GM23338 (cell line): ENCODE results near the gene FAM193B. TPM values are rescaled to one million over a fixed set of nuclear protein-coding genes. Genes with fewer than 3 reads are reported as not detected.

Experiments
- ATAC-seq: fragments of 200-7000 bp; cut with Tn5 transposase; 3 replicates; pipeline ENCODE4 v1.9.1; 2020
- DNase-seq: peaks from one replicate; pipeline ENCODE4 v3.0.0-alpha.2; 2015; ENCODE audit warnings: low spot score
- H2AFZ ChIP-seq: fragments of 200-600 bp; sonication (generic); 2 replicates; pipeline ENCODE4 v1.8.0; 2016; ENCODE audit warnings: antibody characterized with exemption, mild to moderate bottlenecking, moderate library complexity
- H3F3A ChIP-seq: fragments of 200-600 bp; sonication (generic); replicated peaks from 2 replicates; pipeline ENCODE4 v1.8.0; 2017; ENCODE audit warnings: antibody characterized with exemption, mixed run types, low read depth
- H3K27ac ChIP-seq: fragments of 200-600 bp; sonication (generic); 2 replicates; pipeline ENCODE4 v1.6.1; 2016; ENCODE audit warnings: low read depth
- H3K27me3 ChIP-seq: fragments of 200-600 bp; sonication (generic); 2 replicates; pipeline ENCODE4 v1.8.0; 2016; ENCODE audit warnings: mild to moderate bottlenecking, mixed run types, moderate library complexity; ENCODE audit not compliant: insufficient read depth
- H3K36me3 ChIP-seq: fragments of 200-600 bp; sonication (generic); 2 replicates; pipeline ENCODE4 v1.8.0; 2016; ENCODE audit warnings: mild to moderate bottlenecking; ENCODE audit not compliant: insufficient read depth
- H3K4me1 ChIP-seq: fragments of 200-600 bp; sonication (generic); 2 replicates; pipeline ENCODE4 v1.8.0; 2016; ENCODE audit warnings: mild to moderate bottlenecking, moderate library complexity; ENCODE audit not compliant: insufficient read depth
- H3K4me2 ChIP-seq: fragments of 200-600 bp; sonication (generic); 2 replicates; pipeline ENCODE4 v1.7.1; 2017; ENCODE audit warnings: mixed run types
- H3K4me3 ChIP-seq: fragments of 200-600 bp; sonication (generic); 2 replicates; pipeline ENCODE4 v1.6.1; 2016; ENCODE audit warnings: mixed run types
- H3K79me2 ChIP-seq: fragments of 200-600 bp; sonication (generic); replicated peaks from 2 replicates; pipeline ENCODE4 v1.8.0; 2017; ENCODE audit warnings: mild to moderate bottlenecking; ENCODE audit not compliant: insufficient read depth
- H3K9me2 ChIP-seq: fragments of 200-600 bp; sonication (generic); 2 replicates; pipeline ENCODE4 v1.8.0; 2017; ENCODE audit not compliant: insufficient read depth
- H4K20me1 ChIP-seq: fragments of 200-600 bp; sonication (generic); replicated peaks from 2 replicates; pipeline ENCODE4 v1.8.0; 2017; ENCODE audit warnings: mild to moderate bottlenecking; ENCODE audit not compliant: insufficient read depth
- H3K27ac Mint-ChIP-seq: 2 replicates; pipeline ENCODE4 v1.8.0; 2020; ENCODE audit warnings: inconsistent platforms, mild to moderate bottlenecking, moderate library complexity, mixed read lengths
- H3K27me3 Mint-ChIP-seq: 3 replicates; pipeline ENCODE4 v1.8.0; 2022; ENCODE audit warnings: low read depth, mild to moderate bottlenecking, moderate library complexity, mixed read lengths, inconsistent platforms; ENCODE audit not compliant: insufficient read depth, poor library complexity
- H3K36me3 Mint-ChIP-seq: 3 replicates; pipeline ENCODE4 v1.8.0; 2021; ENCODE audit warnings: low read depth, mild to moderate bottlenecking, inconsistent platforms, moderate library complexity, mixed read lengths
- H3K4me1 Mint-ChIP-seq: 3 replicates; pipeline ENCODE4 v1.8.0; 2020; ENCODE audit warnings: mild to moderate bottlenecking, inconsistent platforms, mixed read lengths
- H3K4me3 Mint-ChIP-seq: 3 replicates; pipeline ENCODE4 v1.8.0; 2021; ENCODE audit warnings: moderate library complexity, mild to moderate bottlenecking, inconsistent platforms, mixed read lengths
- H3K9me3 Mint-ChIP-seq: 3 replicates; pipeline ENCODE4 v1.8.0; 2020; ENCODE audit warnings: moderate library complexity, mild to moderate bottlenecking, inconsistent platforms, mixed read lengths
- ETS1 ChIP-seq: IDR thresholded peaks from 2 replicates; pipeline ENCODE4 v1.6.1; 2016; ENCODE audit warnings: antibody characterized with exemption
- EZH2 ChIP-seq: fragments of 200-600 bp; sonication (generic); IDR thresholded peaks from one replicate; pipeline ENCODE4 v1.8.0; 2017; ENCODE audit warnings: antibody characterized with exemption, mild to moderate bottlenecking, low read depth; ENCODE audit not compliant: unreplicated experiment
- NANOG ChIP-seq: IDR thresholded peaks from 2 replicates; pipeline ENCODE4 v1.6.1; 2016; ENCODE audit warnings: antibody characterized with exemption, borderline replicate concordance
- REST ChIP-seq: IDR thresholded peaks from one replicate; pipeline ENCODE4 v1.6.1; 2018; ENCODE audit warnings: antibody characterized with exemption; ENCODE audit not compliant: unreplicated experiment
- STAT1 ChIP-seq: IDR thresholded peaks from one replicate; pipeline ENCODE4 v1.6.1; 2016; ENCODE audit warnings: antibody characterized with exemption; ENCODE audit not compliant: unreplicated experiment
- polyA plus RNA-seq: library from polyadenylated mRNA; unstranded; fragments of >200 nt; fragmentation: Nextera tagmentation; extraction: Ambion mirVana; gene quantifications from 2 replicates; pipeline ENCODE4 v1.2.1, GENCODE V29; 2016
- total RNA-seq: library from RNA; depleted of rRNA; stranded (reverse); fragments of >200 nt; shearing (Covaris generic); gene quantifications from 2 replicates; pipeline ENCODE4 v1.2.3, GENCODE V29; 2014

The FAM193B gene
- total and polyA plus RNA-seq, 2 experiments from 2014 or later = 44.4 to 58.6 TPM

GRCh38 chr5:177594071-177594470, 39.7 kb upstream of the FAM193B start (continued):
- no peak for TF ChIP-seq REST
- TF ChIP-seq ETS1 = no peak
- TF ChIP-seq EZH2 = no peak

DNA sequence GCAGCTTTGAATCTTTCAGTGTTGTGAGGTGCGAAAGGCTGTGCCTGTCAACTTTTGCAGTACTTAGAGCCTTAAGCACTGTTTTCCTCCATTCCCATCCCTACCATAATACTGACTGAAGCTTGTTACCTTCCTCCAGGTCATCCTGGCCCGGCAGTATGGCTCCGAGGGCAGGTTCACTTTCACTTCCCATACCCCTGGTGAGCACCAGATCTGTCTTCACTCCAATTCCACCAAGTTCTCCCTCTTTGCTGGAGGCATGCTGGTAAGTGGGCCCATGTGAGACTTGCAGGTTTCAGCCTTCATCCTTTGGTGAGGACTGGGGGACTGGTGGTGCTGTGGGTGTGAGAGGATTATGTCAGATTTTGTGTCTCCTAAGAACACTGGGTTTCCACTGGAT, 39.1 kb upstream of the FAM193B start:
- H3K27ac ChIP-seq = no peak overlapping the region
- H3K79me2 ChIP-seq = peaks cover 11% of the 10 kb centered on the region; the same call in 1 of the 2 replicates
- TF ChIP-seq REST (no peak), STAT1 (no peak), NANOG (no peak)
- H3K4me1 ChIP-seq = 0 out of 2 replicates have a peak, but pooled peaks cover 4% of the 10 kb centered on the region
- Mint-ChIP-seq H3K4me3 (peak overlapping the region; percentile 94), H3K4me1 (peaks cover 7% of the 10 kb centered on the region), H3K27ac (no peak overlapping the region), H3K36me3 (peaks cover 44% of the 10 kb centered on the region), H3K9me3 (no peaks in the 10 kb centered on the region; the same call in 2 of the 3 replicates), H3K27me3 (peaks cover 7% of the 10 kb centered on the region)
- H3K27me3 ChIP-seq = 0 out of 2 replicates have a peak, but pooled peaks cover 9% of the 10 kb centered on the region
- no peaks in the 10 kb centered on the region for H3K9me2 ChIP-seq
- ATAC-seq (no peak), DNase-seq (no peak)
- H3K4me2 ChIP-seq = no peak overlapping the region
- no peak overlapping the region for H2AFZ ChIP-seq
- peaks cover 16% of the 10 kb centered on the region for H3K36me3 ChIP-seq
- H4K20me1 ChIP-seq = no peaks in the 10 kb centered on the region; the same call in 1 of the 2 replicates
- no peak overlapping the region; the same call in 1 of the 2 replicates for H3K4me3 ChIP-seq
- H3F3A ChIP-seq = 0 out of 2 replicates have a peak, but pooled peaks cover 11% of the 10 kb centered on the region
